ENCODE results near the gene CYP1A2.

The CYP1A2 gene

GRCh38 chr15:74801311-74801997, 52.8 kb downstream of the CYP1A2 start:
- ChIA-PET POLR2A (no interaction called here), CTCF (interaction anchor here (1.0 to 25.7 kb wide), 7 partner anchors 9 to 40 kb away, joined by 3 to 649 read pairs (median 12); partner anchors contain the start of gene CSK)
- TF ChIP-seq, protein P1, sequence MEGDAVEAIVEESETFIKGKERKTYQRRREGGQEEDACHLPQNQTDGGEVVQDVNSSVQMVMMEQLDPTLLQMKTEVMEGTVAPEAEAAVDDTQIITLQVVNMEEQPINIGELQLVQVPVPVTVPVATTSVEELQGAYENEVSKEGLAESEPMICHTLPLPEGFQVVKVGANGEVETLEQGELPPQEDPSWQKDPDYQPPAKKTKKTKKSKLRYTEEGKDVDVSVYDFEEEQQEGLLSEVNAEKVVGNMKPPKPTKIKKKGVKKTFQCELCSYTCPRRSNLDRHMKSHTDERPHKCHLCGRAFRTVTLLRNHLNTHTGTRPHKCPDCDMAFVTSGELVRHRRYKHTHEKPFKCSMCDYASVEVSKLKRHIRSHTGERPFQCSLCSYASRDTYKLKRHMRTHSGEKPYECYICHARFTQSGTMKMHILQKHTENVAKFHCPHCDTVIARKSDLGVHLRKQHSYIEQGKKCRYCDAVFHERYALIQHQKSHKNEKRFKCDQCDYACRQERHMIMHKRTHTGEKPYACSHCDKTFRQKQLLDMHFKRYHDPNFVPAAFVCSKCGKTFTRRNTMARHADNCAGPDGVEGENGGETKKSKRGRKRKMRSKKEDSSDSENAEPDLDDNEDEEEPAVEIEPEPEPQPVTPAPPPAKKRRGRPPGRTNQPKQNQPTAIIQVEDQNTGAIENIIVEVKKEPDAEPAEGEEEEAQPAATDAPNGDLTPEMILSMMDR (tag by site-specific recombination; IDR thresholded peaks at IDR 0.05), result no peak
- no peak for TF ChIP-seq ZNF626 (tag by site-specific recombination; IDR thresholded peaks at IDR 0.05)
- TF ChIP-seq PRDM6 (tag by site-specific recombination; IDR thresholded peaks at IDR 0.05), result no peak
- TF ChIP-seq, protein P2, sequence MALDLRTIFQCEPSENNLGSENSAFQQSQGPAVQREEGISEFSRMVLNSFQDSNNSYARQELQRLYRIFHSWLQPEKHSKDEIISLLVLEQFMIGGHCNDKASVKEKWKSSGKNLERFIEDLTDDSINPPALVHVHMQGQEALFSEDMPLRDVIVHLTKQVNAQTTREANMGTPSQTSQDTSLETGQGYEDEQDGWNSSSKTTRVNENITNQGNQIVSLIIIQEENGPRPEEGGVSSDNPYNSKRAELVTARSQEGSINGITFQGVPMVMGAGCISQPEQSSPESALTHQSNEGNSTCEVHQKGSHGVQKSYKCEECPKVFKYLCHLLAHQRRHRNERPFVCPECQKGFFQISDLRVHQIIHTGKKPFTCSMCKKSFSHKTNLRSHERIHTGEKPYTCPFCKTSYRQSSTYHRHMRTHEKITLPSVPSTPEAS (tag by site-specific recombination; IDR thresholded peaks at IDR 0.05), result no peak
- no peak for TF ChIP-seq ZNF341 (tag by site-specific recombination; IDR thresholded peaks at IDR 0.05; ENCODE audit: low read depth)
- TF ChIP-seq ZNF555 (tag by site-specific recombination; conservative IDR thresholded peaks at IDR 0.05), result no peak
- TF ChIP-seq ZNF302 (tag by site-specific recombination; IDR thresholded peaks at IDR 0.05; ENCODE audit: low read depth), result no peak
- TF ChIP-seq ZFP3 (tag by site-specific recombination; IDR thresholded peaks at IDR 0.05; ENCODE audit: low read depth), result no peak
- no peak for TF ChIP-seq ZNF366 (tag by site-specific recombination; conservative IDR thresholded peaks at IDR 0.05)
- TF ChIP-seq ZNF544 (tag by site-specific recombination; IDR thresholded peaks at IDR 0.05), result no peak
- no peaks in the 10 kb centered on the region for H3K4me1 ChIP-seq (ENCODE audit: control insufficient read depth, insufficient read depth, low read length)
- no peak overlapping the region for H3K4me3 ChIP-seq (ENCODE audit: low read depth, low read length)
- peaks cover 12 to 66% of the 10 kb centered on the region in 2 experiments; a peak in 2 of 3 replicates for H3K36me3 ChIP-seq (ENCODE audit: control insufficient read depth in 2 of 2, insufficient read depth in 1 of 2, low read length in 2 of 2)
- no peaks in the 10 kb centered on the region for H3K9me3 ChIP-seq (ENCODE audit: control insufficient read depth, insufficient read depth, low read depth, low read length)
- no peak overlapping the region for H3K27ac ChIP-seq (ENCODE audit: extremely low read depth, low read depth, low read length)

- no peak for TF ChIP-seq YY1 (tag by site-specific recombination; IDR thresholded peaks at IDR 0.05)
- TF ChIP-seq EGR2 (tag by site-specific recombination; IDR thresholded peaks at IDR 0.05; ENCODE audit: low read depth), result no peak
- TF ChIP-seq ZNF391 (tag by site-specific recombination; IDR thresholded peaks at IDR 0.05; ENCODE audit: borderline replicate concordance, low read depth), result no peak
- no peak for TF ChIP-seq ZNF837 (tag by site-specific recombination; IDR thresholded peaks at IDR 0.05)
- TF ChIP-seq ZNF558 (tag by site-specific recombination; IDR thresholded peaks at IDR 0.05), result no peak
- no peak for TF ChIP-seq ZNF692 (tag by site-specific recombination; IDR thresholded peaks at IDR 0.05)
- TF ChIP-seq, protein P3, sequence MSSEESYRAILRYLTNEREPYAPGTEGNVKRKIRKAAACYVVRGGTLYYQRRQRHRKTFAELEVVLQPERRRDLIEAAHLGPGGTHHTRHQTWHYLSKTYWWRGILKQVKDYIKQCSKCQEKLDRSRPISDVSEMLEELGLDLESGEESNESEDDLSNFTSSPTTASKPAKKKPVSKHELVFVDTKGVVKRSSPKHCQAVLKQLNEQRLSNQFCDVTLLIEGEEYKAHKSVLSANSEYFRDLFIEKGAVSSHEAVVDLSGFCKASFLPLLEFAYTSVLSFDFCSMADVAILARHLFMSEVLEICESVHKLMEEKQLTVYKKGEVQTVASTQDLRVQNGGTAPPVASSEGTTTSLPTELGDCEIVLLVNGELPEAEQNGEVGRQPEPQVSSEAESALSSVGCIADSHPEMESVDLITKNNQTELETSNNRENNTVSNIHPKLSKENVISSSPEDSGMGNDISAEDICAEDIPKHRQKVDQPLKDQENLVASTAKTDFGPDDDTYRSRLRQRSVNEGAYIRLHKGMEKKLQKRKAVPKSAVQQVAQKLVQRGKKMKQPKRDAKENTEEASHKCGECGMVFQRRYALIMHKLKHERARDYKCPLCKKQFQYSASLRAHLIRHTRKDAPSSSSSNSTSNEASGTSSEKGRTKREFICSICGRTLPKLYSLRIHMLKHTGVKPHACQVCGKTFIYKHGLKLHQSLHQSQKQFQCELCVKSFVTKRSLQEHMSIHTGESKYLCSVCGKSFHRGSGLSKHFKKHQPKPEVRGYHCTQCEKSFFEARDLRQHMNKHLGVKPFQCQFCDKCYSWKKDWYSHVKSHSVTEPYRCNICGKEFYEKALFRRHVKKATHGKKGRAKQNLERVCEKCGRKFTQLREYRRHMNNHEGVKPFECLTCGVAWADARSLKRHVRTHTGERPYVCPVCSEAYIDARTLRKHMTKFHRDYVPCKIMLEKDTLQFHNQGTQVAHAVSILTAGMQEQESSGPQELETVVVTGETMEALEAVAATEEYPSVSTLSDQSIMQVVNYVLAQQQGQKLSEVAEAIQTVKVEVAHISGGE (tag by site-specific recombination; conservative IDR thresholded peaks at IDR 0.05; ENCODE audit: low read depth), result no peak
- TF ChIP-seq ZNF175 (tag by site-specific recombination; IDR thresholded peaks at IDR 0.05), result no peak
- no peak for TF ChIP-seq ZNF830 (tag by site-specific recombination; IDR thresholded peaks at IDR 0.05; ENCODE audit: low read depth)
- TF ChIP-seq TCF7L2 (IDR thresholded peaks at IDR 0.05; ENCODE audit: borderline replicate concordance, low read depth, low read length), result no peak
- CTCF ChIA-PET, result interaction anchor here (0.6 to 25.7 kb wide), 3 partner anchors 9 to 27 kb away, joined by 3 to 649 read pairs (median 3); partner anchors contain the start of gene CSK
- peaks cover 12 to 66% of the 10 kb centered on the region in 2 experiments; a peak in 2 of 3 replicates for H3K36me3 ChIP-seq (ENCODE audit: control insufficient read depth in 2 of 2, insufficient read depth in 1 of 2, low read length in 2 of 2)
- H3K9me3 ChIP-seq (ENCODE audit: control insufficient read depth, insufficient read depth, low read depth, low read length), result no peaks in the 10 kb centered on the region
- no peaks in the 10 kb centered on the region for H3K4me1 ChIP-seq (ENCODE audit: control insufficient read depth, insufficient read depth, low read length)
- POLR2A ChIA-PET, result no interaction called here
- H3K4me3 ChIP-seq (ENCODE audit: low read depth, low read length), result no peak overlapping the region
- H3K27ac ChIP-seq (ENCODE audit: extremely low read depth, low read depth, low read length), result no peak overlapping the region
These were observed 53.6 kb downstream of the CYP1A2 start for GRCh38 chr15:74802290-74802689.

All from HEK293 (cell line).